MCF 10A (cell line): ENCODE results near the gene TOB2. TPM values are rescaled to one million over a fixed set of nuclear protein-coding genes. Genes with fewer than 3 reads are reported as not detected.

Experiments used
- BruUV-seq: library from RNA; stranded (reverse); fragments of 400-500 nt; replicated peaks from 2 replicates; lab custom pipeline; 2021; lab: Mats Ljungman, UMichigan
- CTCF ChIA-PET: fragments of 300-600 bp; sonication (Branson Sonifier 250); formaldehyde crosslinking; extraction: SDS; loops from one replicate; lab custom pipeline; 2021; ENCODE audit warnings: antibody characterized with exemption, inconsistent platforms; lab: Yijun Ruan, JAX
- POLR2A ChIA-PET: fragments of 300-600, 350-650 bp; sonication (Branson Sonifier 250); formaldehyde crosslinking; extraction: SDS; loops from one replicate; lab custom pipeline; 2020; ENCODE audit warnings: antibody characterized with exemption, inconsistent platforms; lab: Yijun Ruan, JAX
- DNase-seq: peaks from one replicate; pipeline ENCODE4 v3.0.0-alpha.2; 2018; ENCODE audit not compliant: unreplicated experiment
- H3K27ac Mint-ChIP-seq: one replicate; pipeline ENCODE4 v1.8.0; 2022; ENCODE audit warnings: mild to moderate bottlenecking, low read depth, mixed read lengths; ENCODE audit not compliant: unreplicated experiment
- H3K27me3 Mint-ChIP-seq: one replicate; pipeline ENCODE4 v1.8.0; 2022; ENCODE audit warnings: mixed read lengths; ENCODE audit not compliant: insufficient read depth, unreplicated experiment
- H3K36me3 Mint-ChIP-seq: one replicate; pipeline ENCODE4 v1.8.0; 2022; ENCODE audit warnings: mild to moderate bottlenecking, moderate library complexity, mixed read lengths; ENCODE audit not compliant: insufficient read depth, unreplicated experiment
- H3K4me1 Mint-ChIP-seq: one replicate; pipeline ENCODE4 v1.8.0; 2022; ENCODE audit warnings: mixed read lengths; ENCODE audit not compliant: insufficient read depth, unreplicated experiment
- H3K4me3 Mint-ChIP-seq: one replicate; pipeline ENCODE4 v1.8.0; 2022; ENCODE audit warnings: mild to moderate bottlenecking, moderate library complexity, mixed read lengths; ENCODE audit not compliant: unreplicated experiment
- H3K9me3 Mint-ChIP-seq: one replicate; pipeline ENCODE4 v1.8.0; 2022; ENCODE audit warnings: mixed read lengths; ENCODE audit not compliant: unreplicated experiment
- CTCF ChIP-seq: fragments of 200-600 bp; IDR thresholded peaks from one replicate; pipeline ENCODE4 v1.8.0; 2022; ENCODE audit warnings: antibody characterized with exemption, mild to moderate bottlenecking; ENCODE audit not compliant: unreplicated experiment
- intact Hi-C: fragments of 100-400 bp; cut with micrococcal nuclease; formaldehyde crosslinking; loops from 2 replicates; pipeline ENCODE4 v1.14.1; 2022
- total RNA-seq: library from RNA; stranded (reverse); gene quantifications from 2 replicates; pipeline ENCODE4 v1.2.3, GENCODE V29; 2022

Gene TOB2
- total RNA-seq, 1 experiment from 2014 or later = 25.4 TPM

GRCh38 chr22:41429232-41429950, 17.2 kb downstream of the TOB2 start:
- ChIA-PET CTCF (interaction anchor here (1.3 kb wide), 1 partner anchor 13 kb away, joined by 3 read pairs; no protein-coding TSS in a partner anchor), POLR2A (interaction anchor here (0.8 kb wide), 1 partner anchor 15 kb away, joined by 3 read pairs; no protein-coding TSS in a partner anchor)
- H3K36me3 Mint-ChIP-seq = peaks cover 59% of the 10 kb centered on the region
- DNase-seq = peak; percentile 22
- H3K4me1 Mint-ChIP-seq = peaks cover 6% of the 10 kb centered on the region
- no TSS peak for BruUV-seq
- no peak overlapping the region for H3K27ac Mint-ChIP-seq
- intact Hi-C loops = no loop called here
- no peaks in the 10 kb centered on the region for H3K27me3 Mint-ChIP-seq
- H3K9me3 Mint-ChIP-seq = no peaks in the 10 kb centered on the region
- H3K4me3 Mint-ChIP-seq = no peak overlapping the region
- no peak for TF ChIP-seq CTCF

- Mint-ChIP-seq H3K9me3 (no peaks in the 10 kb centered on the region), H3K4me3 (no peak overlapping the region), H3K36me3 (peaks cover 50% of the 10 kb centered on the region), H3K4me1 (peaks cover 6% of the 10 kb centered on the region), H3K27ac (no peak overlapping the region), H3K27me3 (no peaks in the 10 kb centered on the region)
- BruUV-seq = no TSS peak
- DNase-seq = no peak
- intact Hi-C loops = no loop called here
- POLR2A ChIA-PET = interaction anchor here (0.6 to 1.1 kb wide), 2 partner anchors 39 to 44 kb away, joined by 3 read pairs; partner anchors contain the start of gene TEF
- no peak for TF ChIP-seq CTCF
- CTCF ChIA-PET = interaction anchor here (0.6 to 1.1 kb wide), 5 partner anchors 9 to 112 kb away, joined by 3 read pairs; no protein-coding TSS in a partner anchor
Observed at GRCh38 chr22:41425660-41426365, 20.8 kb downstream of the TOB2 start.

GRCh38 chr22:41418717-41419116, 27.9 kb downstream of the TOB2 start:
- Mint-ChIP-seq H3K9me3 (no peaks in the 10 kb centered on the region), H3K4me3 (no peak overlapping the region), H3K4me1 (peaks cover 15% of the 10 kb centered on the region), H3K27me3 (no peaks in the 10 kb centered on the region), H3K36me3 (peaks cover 21% of the 10 kb centered on the region), H3K27ac (no peak overlapping the region)
- no peak for TF ChIP-seq CTCF
- ChIA-PET CTCF (interaction anchor here (0.8 to 1.6 kb wide), 5 partner anchors 15 to 138 kb away, joined by 3 to 6 read pairs (median 3); no protein-coding TSS in a partner anchor), POLR2A (interaction anchor here (1.2 to 4.5 kb wide), 6 partner anchors 17 to 133 kb away, joined by 3 to 39 read pairs (median 6); partner anchors contain the start of genes PHF5A, RANGAP1 and TOB2)
- DNase-seq = no peak
- intact Hi-C loops = no loop called here
- BruUV-seq = no TSS peak
